DMS53 (cell line): Measurements from ENCODE around the gene DNM3.
"Not testable (repeated sequence)": the region's sequence is repeated elsewhere in the genome, so short reads cannot be mapped to it uniquely, and the experiment has no call there.

ENCODE experiments used
- DNase-seq: peaks from one replicate; lab custom pipeline; 2025; lab: John Stamatoyannopoulos, UW

DNM3 gene

DNA sequence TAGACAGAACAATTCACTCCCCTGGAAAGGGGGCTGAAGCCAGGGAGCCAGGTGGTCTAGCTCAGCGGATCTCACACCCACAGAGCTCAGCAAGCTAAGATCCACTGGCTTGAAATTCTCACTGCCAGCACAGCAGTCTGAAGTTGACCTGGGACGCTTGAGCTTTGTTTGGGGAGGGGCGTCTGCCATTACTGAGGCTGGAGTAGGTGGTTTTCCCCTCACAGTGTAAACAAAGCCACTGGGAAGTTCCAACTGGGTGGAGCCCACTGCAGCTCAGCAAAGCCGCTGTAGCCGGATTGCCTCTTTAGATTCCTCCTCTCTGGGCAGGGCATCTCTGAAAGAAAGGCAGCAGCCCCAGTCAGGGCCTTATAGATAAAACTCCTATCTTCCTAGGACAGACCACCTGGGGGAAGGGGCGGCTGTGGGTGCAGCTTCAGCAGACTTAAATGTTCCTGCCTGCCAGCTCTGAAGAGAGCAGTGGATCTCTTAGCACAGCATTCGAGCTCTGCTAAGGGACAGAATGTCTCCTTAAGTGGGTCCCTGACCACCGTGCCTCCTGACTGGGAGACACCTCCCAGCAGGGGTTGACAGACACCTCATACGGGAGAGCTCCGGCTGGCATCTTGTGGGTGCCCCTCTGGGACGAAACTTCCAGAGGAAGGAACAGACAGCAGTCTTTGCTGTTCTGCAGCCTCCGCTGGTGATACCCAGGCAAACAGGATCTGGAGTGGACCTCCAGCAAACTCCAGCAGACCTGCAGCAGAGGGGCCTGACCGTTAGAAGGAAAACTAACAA lies 183.8 kb downstream of the DNM3 start:
- DNase-seq, result peak; percentile 27

GRCh38 chr1:172040466-172040865 lies 199.2 kb downstream of the DNM3 start:
- no peak for DNase-seq

GRCh38 chr1:172041102-172041501 lies 199.8 kb downstream of the DNM3 start:
- DNase-seq, result no peak

GRCh38 chr1:172041742-172042141 lies 200.4 kb downstream of the DNM3 start:
- peak; percentile 46 for DNase-seq

GRCh38 chr1:172043900-172044299 lies 202.6 kb downstream of the DNM3 start:
- DNase-seq, result no peak

DNA sequence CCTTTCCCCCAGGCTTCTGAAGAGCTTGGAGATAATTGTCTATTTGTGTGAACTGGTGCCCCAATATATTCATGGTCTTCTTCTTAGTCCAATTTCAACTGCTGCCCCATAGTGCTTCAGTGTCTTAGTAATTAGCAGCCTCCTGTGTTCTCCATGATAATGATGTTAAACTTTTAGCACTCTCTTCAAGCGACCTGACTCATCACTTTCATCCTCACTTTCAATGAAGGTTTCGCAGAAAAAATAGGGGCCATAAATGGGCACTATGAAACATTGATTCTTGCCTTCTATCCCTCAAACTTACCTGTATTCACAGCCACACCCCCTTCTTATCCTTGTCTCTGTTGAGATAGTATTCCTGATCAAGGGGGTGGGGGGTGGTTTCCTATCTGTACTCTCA lies 210.6 kb downstream of the DNM3 start:
- no peak for DNase-seq

GRCh38 chr1:172054172-172054571 lies 212.9 kb downstream of the DNM3 start:
- DNase-seq, result no peak

DNA sequence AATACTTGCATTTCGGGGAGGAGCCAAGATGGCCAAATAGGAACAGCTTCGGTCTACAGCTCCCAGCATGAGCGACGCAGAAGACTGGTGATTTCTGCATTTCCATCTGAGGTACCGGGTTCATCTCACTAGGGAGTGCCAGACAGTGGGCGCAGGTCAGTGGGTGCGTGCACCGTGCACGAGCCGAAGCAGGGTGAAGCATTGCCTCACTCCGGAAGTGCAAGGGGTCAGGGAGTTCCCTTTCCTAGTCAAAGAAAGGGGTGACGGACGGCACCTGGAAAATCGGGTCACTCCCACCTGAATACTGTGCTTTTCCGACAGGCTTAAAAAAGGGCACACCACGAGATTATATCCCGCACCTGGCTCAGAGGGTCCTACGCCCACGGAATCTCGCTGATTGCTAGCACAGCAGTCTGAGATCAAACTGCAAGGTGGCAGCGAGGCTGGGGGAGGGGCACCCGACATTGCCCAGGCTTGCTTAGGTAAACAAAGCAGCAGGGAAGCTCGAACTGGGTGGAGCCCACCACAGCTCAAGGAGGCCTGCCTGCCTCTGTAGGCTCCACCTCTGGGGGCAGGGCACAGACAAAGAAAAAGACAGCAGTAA lies 214.6 kb downstream of the DNM3 start:
- DNase-seq, result peak; percentile 63

GRCh38 chr1:172068334-172068733 lies 227.0 kb downstream of the DNM3 start:
- no peak for DNase-seq

DNA sequence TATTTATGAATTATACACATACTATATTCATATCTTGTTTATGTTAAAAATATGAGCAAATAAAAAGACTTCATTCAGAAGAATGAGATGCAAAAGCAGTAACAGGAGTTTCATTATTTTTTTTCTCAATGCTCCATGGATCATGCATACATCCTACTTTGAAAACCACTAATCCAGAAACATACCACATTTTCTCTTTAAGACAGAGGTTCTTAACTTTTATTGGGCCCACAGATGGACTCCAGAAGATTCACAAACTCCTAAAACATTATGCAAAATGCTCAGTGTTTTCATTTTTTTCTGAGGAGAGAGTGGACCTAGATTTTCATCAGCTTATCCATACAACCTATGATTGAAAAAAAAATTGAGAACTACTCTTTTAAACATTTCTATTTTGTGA lies 227.8 kb downstream of the DNM3 start:
- no peak for DNase-seq

GRCh38 chr1:172069534-172069933 lies 228.2 kb downstream of the DNM3 start:
- DNase-seq, result no peak

GRCh38 chr1:172070055-172070454 lies 228.8 kb downstream of the DNM3 start:
- DNase-seq, result no peak

GRCh38 chr1:172071746-172072145 lies 230.4 kb downstream of the DNM3 start:
- no peak for DNase-seq

DNA sequence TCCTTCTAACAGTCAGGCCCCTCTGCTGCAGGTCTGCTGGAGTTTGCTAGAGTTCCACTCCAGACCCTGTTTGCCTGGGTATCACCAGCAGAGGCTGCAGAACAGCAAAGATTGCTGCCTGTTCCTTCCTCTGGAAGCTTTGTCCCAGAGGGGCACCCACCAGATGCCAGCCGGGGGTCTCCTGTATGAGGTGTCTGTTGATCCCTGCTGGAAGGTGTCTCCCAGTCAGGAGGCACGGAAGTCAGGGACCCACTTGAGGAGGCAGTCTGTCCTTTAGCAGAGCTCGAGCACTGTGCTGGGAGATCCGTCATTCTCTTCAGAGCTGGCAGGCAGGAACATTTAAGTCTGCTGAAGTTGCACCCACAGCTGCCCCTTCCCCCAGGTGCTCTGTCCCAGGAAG lies 238.6 kb downstream of the DNM3 start:
- not testable (repeated sequence) for DNase-seq

DNA sequence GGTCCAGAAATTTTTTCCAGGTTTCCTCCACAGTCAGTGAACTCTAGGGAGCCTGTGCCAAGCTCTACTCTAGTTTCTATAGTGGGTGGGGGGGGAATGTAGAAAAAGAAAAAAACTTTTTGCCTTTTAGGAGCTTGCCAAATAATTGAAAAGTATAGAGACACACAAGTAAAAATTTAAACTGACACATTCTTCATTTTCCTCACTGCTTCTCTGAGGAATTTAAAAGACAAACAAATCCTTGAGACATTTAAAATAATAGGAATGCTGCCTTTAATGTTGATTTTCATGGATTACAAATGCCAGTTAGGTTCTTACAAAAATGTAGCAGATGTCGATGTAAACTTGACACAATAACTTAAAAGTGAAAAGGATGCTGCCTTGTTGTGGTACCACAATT lies 241.9 kb downstream of the DNM3 start:
- no peak for DNase-seq

- no peak for DNase-seq
Observed at GRCh38 chr1:172084876-172085275, 243.6 kb downstream of the DNM3 start.

GRCh38 chr1:172085317-172085716 lies 244.0 kb downstream of the DNM3 start:
- DNase-seq, result no peak

DNA sequence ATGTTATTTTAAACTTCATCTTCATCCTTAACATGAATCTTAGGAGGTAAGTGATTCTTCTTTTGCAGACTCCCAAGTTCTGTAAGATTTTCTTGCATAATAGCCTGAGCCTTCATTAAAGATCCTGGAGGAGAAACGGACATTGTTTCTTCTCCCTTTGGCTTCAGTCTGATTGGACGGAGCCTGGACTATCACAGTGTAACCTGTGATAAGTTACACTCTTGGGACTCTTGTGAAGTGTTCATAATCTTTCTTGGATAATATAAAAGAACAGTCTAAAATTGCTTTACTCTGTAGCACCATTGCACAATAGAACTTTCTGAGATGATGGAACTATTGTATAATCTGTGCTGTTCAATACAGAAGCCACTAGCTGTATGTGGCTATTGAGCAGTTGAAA lies 244.8 kb downstream of the DNM3 start:
- DNase-seq, result no peak

DNA sequence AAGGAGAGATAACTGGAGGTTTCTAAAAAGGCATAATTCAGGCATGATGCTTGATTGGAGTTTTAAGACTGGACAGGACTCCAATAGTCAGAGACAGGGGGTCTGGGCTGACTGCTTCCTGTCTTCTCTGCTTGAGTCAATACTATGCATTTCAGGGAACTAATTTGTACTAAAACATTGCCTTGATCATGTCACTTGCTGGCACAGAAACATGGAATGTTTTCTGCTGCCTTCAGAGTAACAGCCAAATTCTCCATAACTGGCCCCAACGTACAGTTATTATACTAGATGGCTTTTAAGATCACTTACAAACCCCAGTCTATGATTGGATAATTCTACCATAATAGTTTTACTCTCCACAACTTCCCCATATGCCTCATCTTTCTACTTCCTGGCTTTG lies 247.0 kb downstream of the DNM3 start:
- DNase-seq, result no peak

GRCh38 chr1:172089768-172090510 lies 248.6 kb downstream of the DNM3 start:
- peak; percentile 72 for DNase-seq

- DNase-seq, result no peak
Observed at GRCh38 chr1:172090511-172090817, 249.2 kb downstream of the DNM3 start.

DNA sequence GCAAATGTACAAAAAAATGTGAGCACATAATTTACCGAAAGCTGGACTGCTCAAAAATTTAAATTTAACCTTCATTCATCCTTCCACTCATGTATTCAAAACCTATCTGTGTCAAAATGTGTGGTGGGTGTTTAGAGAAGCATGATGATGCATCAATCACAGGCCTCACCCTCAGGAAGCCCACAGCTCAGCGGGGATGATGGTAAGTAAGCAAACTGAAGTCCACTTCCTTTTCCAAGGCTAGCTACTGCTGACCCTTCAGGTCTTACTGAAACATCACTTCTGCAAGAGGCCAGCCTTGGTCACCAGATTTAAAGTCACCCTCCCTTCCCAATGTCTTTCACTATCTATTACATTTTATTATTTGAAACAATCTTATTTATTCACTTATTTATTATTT lies 254.5 kb downstream of the DNM3 start:
- no peak for DNase-seq

GRCh38 chr1:172105230-172105629 lies 263.9 kb downstream of the DNM3 start:
- DNase-seq, result no peak
